IMR-90 (cell line): ENCODE data around the gene BMX. TPM values are rescaled to one million over a fixed set of nuclear protein-coding genes. Genes with fewer than 3 reads are reported as not detected.
A peak's percentile ranks its signal among the peaks of the same experiment; 100 is the strongest.

ENCODE experiments used
- ATAC-seq: fragments of 200-7000 bp; cut with Tn5 transposase; 2 replicates; pipeline ENCODE4 v1.9.1; 2020; ENCODE audit warnings: low read depth, mild to moderate bottlenecking, moderate library complexity
- BruUV-seq: library from RNA; stranded (reverse); fragments of 400-500 nt; replicated peaks from 2 replicates; lab custom pipeline; 2021; lab: Mats Ljungman, UMichigan
- CTCF ChIA-PET: fragments of 300-600 bp; formaldehyde crosslinking; extraction: SDS; loops from one replicate; lab custom pipeline; 2021; ENCODE audit warnings: antibody characterized with exemption; lab: Yijun Ruan, JAX
- POLR2A ChIA-PET: fragments of 300-600 bp; sonication (Branson Sonifier 250); formaldehyde crosslinking; loops from one replicate; lab custom pipeline; 2022; ENCODE audit warnings: antibody characterized with exemption; ENCODE audit not compliant: unreplicated experiment; lab: Charles Lee
- DNase-seq: peaks from one replicate; pipeline ENCODE4 v3.0.0; 2013
- H2AFZ ChIP-seq: replicated peaks from 2 replicates; pipeline ENCODE3; 2013; ENCODE audit warnings: low read length, mild to moderate bottlenecking; ENCODE audit not compliant: poor library complexity
- H2AK5ac ChIP-seq: 2 replicates; pipeline ENCODE4 v1.6.1; 2013; ENCODE audit warnings: low read depth, low read length, inconsistent platforms
- H2AK9ac ChIP-seq: replicated peaks from 2 replicates; pipeline ENCODE3; 2013; ENCODE audit warnings: mild to moderate bottlenecking, low read depth, low read length, moderate library complexity; ENCODE audit not compliant: poor library complexity
- H2BK120ac ChIP-seq: 2 replicates; pipeline ENCODE4 v1.6.1; 2013; ENCODE audit warnings: low read depth, low read length, inconsistent platforms
- H2BK15ac ChIP-seq: 3 replicates; pipeline ENCODE4 v1.6.1; 2013; ENCODE audit warnings: low read depth, low read length, inconsistent platforms
- H2BK20ac ChIP-seq: 2 replicates; pipeline ENCODE4 v1.6.1; 2013; ENCODE audit warnings: low read depth, mild to moderate bottlenecking, inconsistent platforms, low read length, moderate library complexity
- H2BK5ac ChIP-seq: 2 replicates; pipeline ENCODE4 v1.6.1; 2013; ENCODE audit warnings: mild to moderate bottlenecking, low read depth, low read length, inconsistent platforms; ENCODE audit not compliant: poor library complexity, severe bottlenecking
- H3K14ac ChIP-seq: replicated peaks from 2 replicates; pipeline ENCODE4 v1.6.1; 2013; ENCODE audit warnings: low read depth, low read length, inconsistent platforms
- H3K18ac ChIP-seq: 2 replicates; pipeline ENCODE4 v1.6.1; 2013; ENCODE audit warnings: low read depth, low read length, control low read depth
- H3K23ac ChIP-seq: 2 replicates; pipeline ENCODE4 v1.6.1; 2013; ENCODE audit warnings: low read depth, low read length, inconsistent platforms
- H3K27ac ChIP-seq: 2 replicates; pipeline ENCODE4 v1.5.1; 2013; ENCODE audit warnings: mild to moderate bottlenecking, control low read depth, low read length; ENCODE audit not compliant: insufficient read depth
- H3K27me3 ChIP-seq: 2 replicates; pipeline ENCODE4 v1.6.1; 2013; ENCODE audit warnings: low read length; ENCODE audit not compliant: control insufficient read depth, insufficient read depth
- H3K36me3 ChIP-seq: 2 replicates; pipeline ENCODE4 v1.6.1; 2013; ENCODE audit warnings: low read length, mixed read lengths; ENCODE audit not compliant: control insufficient read depth, insufficient read depth
- H3K4ac ChIP-seq: 2 replicates; pipeline ENCODE4 v1.6.1; 2013; ENCODE audit warnings: low read depth, low read length, inconsistent platforms
- H3K4me1 ChIP-seq: 2 replicates; pipeline ENCODE4 v1.6.1; 2013; ENCODE audit warnings: low read length, mixed read lengths; ENCODE audit not compliant: control insufficient read depth, insufficient read depth
- H3K4me2 ChIP-seq: 2 replicates; pipeline ENCODE4 v1.6.1; 2013; ENCODE audit warnings: low read depth, mild to moderate bottlenecking, control low read depth, low read length, moderate library complexity
- H3K4me3 ChIP-seq: 2 replicates; pipeline ENCODE4 v1.5.1; 2013; ENCODE audit warnings: low read depth, mild to moderate bottlenecking, control low read depth, low read length, moderate library complexity; ENCODE audit not compliant: insufficient read depth
- H3K56ac ChIP-seq: 2 replicates; pipeline ENCODE4 v1.6.1; 2013; ENCODE audit warnings: low read length, inconsistent platforms; ENCODE audit not compliant: insufficient read depth; ENCODE audit errors: extremely low read depth
- H3K79me1 ChIP-seq, 2 experiments: 2 replicates each; pipeline ENCODE4 v1.6.1; 2013; ENCODE audit warnings: low read length in 2 of 2, inconsistent platforms in 1 of 2, low read depth in 1 of 2
- H3K9ac ChIP-seq: 2 replicates; pipeline ENCODE4 v1.6.1; 2013; ENCODE audit warnings: low read depth, low read length, control low read depth
- H3K9me1 ChIP-seq: 2 replicates; pipeline ENCODE4 v1.6.1; 2013; ENCODE audit warnings: low read length, inconsistent platforms; ENCODE audit not compliant: insufficient read depth
- H3K9me3 ChIP-seq: 2 replicates; pipeline ENCODE4 v1.6.1; 2013; ENCODE audit warnings: low read length; ENCODE audit not compliant: control insufficient read depth, insufficient read depth
- H4K20me1 ChIP-seq: 2 replicates; pipeline ENCODE4 v1.6.1; 2013; ENCODE audit warnings: low read length, inconsistent platforms; ENCODE audit not compliant: insufficient read depth
- H4K5ac ChIP-seq: 2 replicates; pipeline ENCODE4 v1.6.1; 2013; ENCODE audit warnings: mild to moderate bottlenecking, low read depth, low read length, control low read depth
- H4K8ac ChIP-seq, 2 experiments: 2 replicates each; pipeline ENCODE4 v1.6.1; 2013; ENCODE audit warnings: low read depth in 2 of 2, low read length in 2 of 2, control low read depth in 1 of 2, inconsistent platforms in 1 of 2
- H4K91ac ChIP-seq: 2 replicates; pipeline ENCODE4 v1.6.1; 2013; ENCODE audit warnings: low read depth, low read length, inconsistent platforms; ENCODE audit not compliant: insufficient read depth
- CEBPB ChIP-seq: IDR thresholded peaks from 2 replicates; pipeline ENCODE4 v1.6.1; 2012; ENCODE audit warnings: low read depth, low read length, improper control_type of control experiment
- CHD1 ChIP-seq: IDR thresholded peaks from 2 replicates; pipeline ENCODE4 v1.6.1; 2012; ENCODE audit warnings: low read depth, low read length, improper control_type of control experiment
- FOS ChIP-seq: fragments of 150-350 bp; IDR thresholded peaks from 2 replicates; pipeline ENCODE4 v1.6.1; 2016; ENCODE audit warnings: low read depth, low read length
- MAFK ChIP-seq: IDR thresholded peaks from 2 replicates; pipeline ENCODE4 v1.6.1; 2012; ENCODE audit warnings: low read depth, low read length, improper control_type of control experiment
- MAZ ChIP-seq: IDR thresholded peaks from 2 replicates; pipeline ENCODE4 v1.6.1; 2012; ENCODE audit warnings: low read depth, mild to moderate bottlenecking, low read length, improper control_type of control experiment, moderate library complexity, borderline replicate concordance
- RAD21 ChIP-seq: IDR thresholded peaks from 2 replicates; pipeline ENCODE4 v1.6.1; 2012; ENCODE audit warnings: low read length, improper control_type of control experiment
- RCOR1 ChIP-seq: IDR thresholded peaks from 2 replicates; pipeline ENCODE4 v1.6.1; 2012; ENCODE audit warnings: mild to moderate bottlenecking, low read length, improper control_type of control experiment; ENCODE audit not compliant: insufficient replicate concordance
- RFX5 ChIP-seq: IDR thresholded peaks from 2 replicates; pipeline ENCODE4 v1.8.0; 2012; ENCODE audit warnings: low read depth, mild to moderate bottlenecking, low read length, moderate library complexity
- WGBS, 2 experiments: methylation state at CpG; one replicate each; pipeline versions ENCODE4 v1.1.5 to v1.1.7; 2013; ENCODE audit warnings: missing lambda C conversion rate in 2 of 2; ENCODE audit not compliant: insufficient read length in 1 of 2; ENCODE audit errors: extremely low coverage in 2 of 2; 5-methylcytosine and 5-hydroxymethylcytosine counted together
- dilution Hi-C: fragments of 300-500 bp; cut with HindIII; formaldehyde crosslinking; loops from one replicate; pipeline ENCODE4 v1.14.3; 2018; ENCODE audit warnings: low sequenced_read_pairs; ENCODE audit not compliant: unreplicated experiment
- in situ Hi-C: fragments of 300-500 bp; cut with MboI; formaldehyde crosslinking; loops from 3 replicates; pipeline ENCODE4 v1.14.3; 2019; ENCODE audit warnings: low sequenced_read_pairs, inconsistent platforms, mixed read lengths
- intact Hi-C: fragments of 100-400 bp; cut with micrococcal nuclease; formaldehyde crosslinking; loops from 2 replicates; pipeline ENCODE4 v1.10.0; 2022
- polyA plus RNA-seq, 3 experiments: library from polyadenylated mRNA; depleted of rRNA; stranded (reverse); fragments of >200 nt; gene quantifications; 2 replicates each; pipeline ENCODE4 v1.2.3, GENCODE V29; 2012; ENCODE audit warnings: low replicate concordance in 1 of 3
- total RNA-seq: library from RNA; depleted of rRNA; stranded (reverse); fragments of >200 nt; gene quantifications from 2 replicates; pipeline ENCODE4 v1.2.3, GENCODE V29; 2012

Gene BMX
- total and polyA plus RNA-seq, 2 of the 4 experiments (the other 2 are of a cell fraction): not detected

DNA sequence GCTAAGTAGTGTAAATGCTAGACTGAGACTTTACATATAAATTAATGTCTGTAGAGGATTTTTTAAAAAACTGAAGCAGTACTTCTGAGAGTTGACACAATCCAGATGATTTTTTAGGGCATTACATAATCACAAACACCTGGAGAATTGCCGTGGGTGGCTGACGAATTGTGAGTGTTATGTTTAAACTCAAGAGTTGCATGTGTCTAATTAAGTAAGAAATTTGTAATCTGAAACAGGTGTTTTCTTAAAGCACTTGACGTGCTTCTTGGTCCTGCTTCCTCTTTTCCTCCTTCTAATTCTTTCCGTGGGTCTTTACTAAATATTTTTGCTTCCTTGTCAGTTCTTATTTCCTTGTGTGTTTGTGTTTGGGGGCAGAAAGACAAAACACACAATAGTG lies 35.3 kb upstream of the BMX start:
- Histone ChIP-seq H4K8ac (no peak overlapping the region), H3K4me3 (no peak overlapping the region), H4K5ac (no peak overlapping the region), H3K56ac (no peak overlapping the region), H2AK9ac (no peak overlapping the region), H3K36me3 (no peaks in the 10 kb centered on the region), H2BK20ac (no peak overlapping the region), H3K27ac (no peak overlapping the region), H2BK120ac (no peak overlapping the region), H3K4me1 (peaks cover 2% of the 10 kb centered on the region), H3K9me1 (no peaks in the 10 kb centered on the region), H3K23ac (no peak overlapping the region), H3K9me3 (no peaks in the 10 kb centered on the region), H2BK15ac (no peak overlapping the region), H3K4ac (no peak overlapping the region), H4K20me1 (no peaks in the 10 kb centered on the region), H2AFZ (no peak overlapping the region), H3K4me2 (no peak overlapping the region), H2AK5ac (no peak overlapping the region), H3K18ac (no peak overlapping the region), H3K79me1 (no peaks in the 10 kb centered on the region), H3K9ac (no peak overlapping the region), H3K14ac (no peak overlapping the region), H2BK5ac (no peak overlapping the region), H3K27me3 (peaks cover 2% of the 10 kb centered on the region; the same call in 1 of the 2 replicates), H4K91ac (no peak overlapping the region)
- in situ Hi-C loops (loop anchor here (5.0 kb wide), 1 partner anchor 118 kb away; no protein-coding TSS in a partner anchor), dilution Hi-C loops (no loop called here), intact Hi-C loops (loop anchor here (5.0 kb wide), 1 partner anchor 63 kb away; no protein-coding TSS in a partner anchor)
- TF ChIP-seq FOS (no peak), CHD1 (no peak), RAD21 (no peak), MAFK (no peak), RFX5 (no peak), CEBPB (no peak), RCOR1 (no peak), MAZ (no peak)
- no TSS peak for BruUV-seq
- DNase-seq: peak; percentile 39
- no peak for ATAC-seq
- no CpG with 5 or more reads among the region's 4 CpGs for WGBS, 2 experiments
- POLR2A ChIA-PET: no interaction called here
- CTCF ChIA-PET: no interaction called here
